A673 (cell line): ENCODE data around the gene UXT. TPM values are rescaled to one million over a fixed set of nuclear protein-coding genes. Genes with fewer than 3 reads are reported as not detected.
"Not testable (repeated sequence)": the region's sequence is repeated elsewhere in the genome, so short reads cannot be mapped to it uniquely, and the experiment has no call there.

Experiments used
- BruUV-seq: library from RNA; stranded (reverse); fragments of 400-500 nt; replicated peaks from 2 replicates; lab custom pipeline; 2021; lab: Mats Ljungman, UMichigan
- CTCF ChIA-PET: fragments of 300-600 bp; sonication (Branson Sonifier 250); formaldehyde crosslinking; loops from one replicate; lab custom pipeline; 2022; ENCODE audit warnings: antibody characterized with exemption; lab: Charles Lee
- POLR2A ChIA-PET: fragments of 300-600 bp; sonication (Branson Sonifier 250); formaldehyde crosslinking; loops from one replicate; lab custom pipeline; 2022; ENCODE audit warnings: antibody characterized with exemption; ENCODE audit not compliant: low non-redundant PET; lab: Charles Lee
- DNase-seq: peaks from one replicate; pipeline ENCODE4 v3.0.0-alpha.2; 2015; ENCODE audit warnings: low spot score
- H3K27ac ChIP-seq: fragments of 200-600 bp; sonication (generic); 2 replicates; pipeline ENCODE4 v1.5.1; 2016; ENCODE audit warnings: mixed run types, low read depth, mild to moderate bottlenecking, mixed read lengths, antibody characterized with exemption, low read length; ENCODE audit not compliant: poor library complexity, severe bottlenecking
- H3K27me3 ChIP-seq: fragments of 200-600 bp; sonication (generic); replicated peaks from 2 replicates; pipeline ENCODE4 v1.6.1; 2017; ENCODE audit warnings: mixed run types, low read depth, mild to moderate bottlenecking, mixed read lengths, antibody characterized with exemption, low read length; ENCODE audit not compliant: insufficient read depth, poor library complexity
- H3K36me3 ChIP-seq: fragments of 200-600 bp; sonication (generic); 2 replicates; pipeline ENCODE4 v1.6.1; 2016; ENCODE audit warnings: mixed run types, mild to moderate bottlenecking, mixed read lengths, antibody characterized with exemption, low read length; ENCODE audit not compliant: insufficient read depth, poor library complexity, severe bottlenecking
- H3K4me1 ChIP-seq: fragments of 200-600 bp; sonication (generic); 2 replicates; pipeline ENCODE4 v1.6.1; 2017; ENCODE audit warnings: mixed run types, mild to moderate bottlenecking, mixed read lengths, antibody characterized with exemption, low read length; ENCODE audit not compliant: insufficient read depth, poor library complexity, severe bottlenecking
- H3K4me3 ChIP-seq: fragments of 200-600 bp; sonication (generic); 2 replicates; pipeline ENCODE4 v1.5.1; 2016; ENCODE audit warnings: low read depth, mixed run types, mild to moderate bottlenecking, mixed read lengths, low read length; ENCODE audit not compliant: poor library complexity, severe bottlenecking
- H3K9me3 ChIP-seq: fragments of 200-600 bp; sonication (generic); 2 replicates; pipeline ENCODE4 v1.6.1; 2016; ENCODE audit warnings: mixed run types, low read depth, mild to moderate bottlenecking, mixed read lengths, antibody characterized with exemption, low read length; ENCODE audit not compliant: poor library complexity, severe bottlenecking
- EZH2 ChIP-seq: fragments of 200-600 bp; sonication (generic); IDR thresholded peaks from 2 replicates; pipeline ENCODE4 v1.6.1; 2017; ENCODE audit warnings: borderline replicate concordance, low read depth, mild to moderate bottlenecking, mixed read lengths, antibody characterized with exemption, low read length; ENCODE audit not compliant: poor library complexity, severe bottlenecking
- intact Hi-C: fragments of 100-400 bp; cut with micrococcal nuclease; formaldehyde crosslinking; loops from one replicate; pipeline ENCODE4 v1.10.0; 2022; ENCODE audit not compliant: unreplicated experiment
- total RNA-seq: library from RNA; stranded (reverse); gene quantifications from 2 replicates; pipeline ENCODE4 v1.2.3, GENCODE V29; 2021
- TF ChIP-seq, protein P1 (sequence below): fragments of 300-800, 200-600 bp; sonication (generic); conservative IDR thresholded peaks from 2 replicates; pipeline ENCODE4 v1.5.1; 2017; ENCODE audit warnings: low read depth, mild to moderate bottlenecking, antibody characterized with exemption, low read length, moderate library complexity, mixed read lengths

The UXT gene
- total RNA-seq, 1 experiment from 2014 or later, result 110 TPM

DNA sequence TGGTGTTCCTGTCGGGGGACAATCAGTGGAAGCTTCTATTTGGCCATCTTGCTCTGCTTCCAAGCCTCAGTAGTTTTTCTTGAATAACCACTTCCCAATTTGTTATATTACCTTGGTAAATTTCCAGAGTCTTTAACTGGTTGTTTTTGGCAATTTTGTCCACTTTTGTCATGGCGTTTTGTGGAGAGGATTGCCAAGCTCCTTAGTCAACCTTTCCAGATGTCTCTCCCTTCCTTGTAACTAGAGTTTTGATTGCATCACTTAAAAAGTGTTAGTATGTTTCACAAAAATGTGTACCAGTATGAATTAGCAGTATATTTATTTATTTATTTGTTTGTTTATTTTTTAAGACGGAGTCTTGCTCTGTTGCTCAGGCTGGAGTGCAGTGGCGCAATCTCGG is 15.8 kb upstream of the UXT start:
- CTCF ChIA-PET, result no interaction called here
- H3K4me1 ChIP-seq, result no peaks in the 10 kb centered on the region
- no peaks in the 10 kb centered on the region for H3K27me3 ChIP-seq
- no peaks in the 10 kb centered on the region for H3K9me3 ChIP-seq
- no peak overlapping the region for H3K27ac ChIP-seq
- intact Hi-C loops, result no loop called here
- BruUV-seq, result no TSS peak
- POLR2A ChIA-PET, result no interaction called here
- H3K36me3 ChIP-seq, result no peaks in the 10 kb centered on the region
- TF ChIP-seq, protein P1, sequence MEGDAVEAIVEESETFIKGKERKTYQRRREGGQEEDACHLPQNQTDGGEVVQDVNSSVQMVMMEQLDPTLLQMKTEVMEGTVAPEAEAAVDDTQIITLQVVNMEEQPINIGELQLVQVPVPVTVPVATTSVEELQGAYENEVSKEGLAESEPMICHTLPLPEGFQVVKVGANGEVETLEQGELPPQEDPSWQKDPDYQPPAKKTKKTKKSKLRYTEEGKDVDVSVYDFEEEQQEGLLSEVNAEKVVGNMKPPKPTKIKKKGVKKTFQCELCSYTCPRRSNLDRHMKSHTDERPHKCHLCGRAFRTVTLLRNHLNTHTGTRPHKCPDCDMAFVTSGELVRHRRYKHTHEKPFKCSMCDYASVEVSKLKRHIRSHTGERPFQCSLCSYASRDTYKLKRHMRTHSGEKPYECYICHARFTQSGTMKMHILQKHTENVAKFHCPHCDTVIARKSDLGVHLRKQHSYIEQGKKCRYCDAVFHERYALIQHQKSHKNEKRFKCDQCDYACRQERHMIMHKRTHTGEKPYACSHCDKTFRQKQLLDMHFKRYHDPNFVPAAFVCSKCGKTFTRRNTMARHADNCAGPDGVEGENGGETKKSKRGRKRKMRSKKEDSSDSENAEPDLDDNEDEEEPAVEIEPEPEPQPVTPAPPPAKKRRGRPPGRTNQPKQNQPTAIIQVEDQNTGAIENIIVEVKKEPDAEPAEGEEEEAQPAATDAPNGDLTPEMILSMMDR, result no peak
- TF ChIP-seq EZH2, result no peak
- H3K4me3 ChIP-seq, result no peak overlapping the region
- DNase-seq, result no peak

DNA sequence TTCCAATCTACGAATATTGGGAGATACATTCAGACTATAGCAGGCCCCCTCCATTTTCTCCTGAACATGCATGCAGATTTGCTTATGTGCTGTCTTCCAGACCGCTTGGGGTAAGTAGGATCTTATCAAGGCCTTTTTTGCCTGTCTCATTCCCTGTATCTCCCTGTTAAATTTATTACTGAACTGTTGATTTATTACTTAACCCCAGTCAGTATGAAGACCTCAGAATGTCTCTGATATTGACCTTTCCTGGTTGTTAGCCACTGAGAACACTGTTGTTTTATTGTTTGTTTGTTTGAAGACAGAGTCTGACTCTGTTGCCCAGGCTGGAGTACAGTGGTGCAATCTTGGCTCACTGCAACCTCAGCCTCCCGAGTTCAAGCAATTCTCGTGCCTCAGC is 6.8 kb upstream of the UXT start:
- BruUV-seq, H3K4me1 ChIP-seq, H3K9me3 ChIP-seq, CTCF ChIA-PET, H3K36me3 ChIP-seq, DNase-seq, H3K4me3 ChIP-seq, POLR2A ChIA-PET, H3K27ac ChIP-seq, H3K27me3 ChIP-seq, intact Hi-C loops: not testable (repeated sequence)

DNA sequence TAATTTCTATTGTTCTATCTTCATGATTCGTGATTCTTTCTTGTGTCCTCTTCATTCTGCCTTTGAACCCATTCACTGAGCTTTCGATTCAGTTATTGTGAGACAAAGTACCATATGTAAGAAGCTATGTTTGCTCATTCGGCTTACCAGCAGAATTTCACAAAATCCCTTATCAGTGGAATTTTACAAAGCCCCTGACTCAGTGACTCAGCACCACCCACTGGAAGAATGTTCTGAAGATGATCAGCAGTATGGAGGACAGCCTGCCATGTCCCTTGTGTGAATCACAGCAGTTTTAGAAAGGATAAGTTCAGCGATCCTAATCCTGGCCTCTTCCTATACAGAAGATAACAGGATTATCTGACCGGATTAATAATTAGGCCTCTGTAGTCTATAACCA is 5.8 kb upstream of the UXT start:
- BruUV-seq, result no TSS peak
- TF ChIP-seq EZH2, result no peak
- TF ChIP-seq, protein P1, result no peak
- H3K27ac ChIP-seq, result no peak overlapping the region
- ChIA-PET CTCF (no interaction called here), POLR2A (no interaction called here)
- no peak for DNase-seq
- H3K27me3 ChIP-seq, result no peaks in the 10 kb centered on the region
- H3K4me3 ChIP-seq, result no peak overlapping the region
- peaks cover 1% of the 10 kb centered on the region for H3K4me1 ChIP-seq
- intact Hi-C loops, result no loop called here
- H3K36me3 ChIP-seq, result no peaks in the 10 kb centered on the region
- H3K9me3 ChIP-seq, result no peaks in the 10 kb centered on the region

DNA sequence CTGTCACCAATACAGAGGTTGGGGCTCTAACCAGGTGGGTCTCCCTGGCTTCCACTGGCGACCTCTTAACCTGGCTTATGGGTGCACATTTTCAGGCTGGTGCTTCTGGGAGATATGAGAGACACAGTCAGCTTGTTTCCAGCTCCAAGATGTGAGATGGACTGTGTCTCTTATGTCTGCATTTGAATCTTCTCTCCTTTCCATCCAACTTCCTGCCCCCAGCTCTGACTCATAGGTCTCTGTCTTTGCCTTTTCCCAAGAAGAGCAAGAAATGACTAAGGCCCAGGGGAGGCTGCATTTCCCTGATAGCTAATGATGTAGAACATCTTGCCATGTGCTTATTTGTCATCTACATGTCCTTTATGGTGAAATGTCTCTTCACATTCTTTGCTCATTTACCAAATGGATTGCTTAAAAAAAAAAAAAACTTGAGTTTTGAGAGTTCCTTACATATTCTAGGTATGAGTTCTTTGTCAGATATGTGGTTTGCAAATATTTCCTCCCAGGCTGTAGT is 3.2 kb upstream of the UXT start:
- CTCF ChIA-PET, result no interaction called here
- Histone ChIP-seq H3K4me1 (peaks cover 4% of the 10 kb centered on the region), H3K36me3 (peaks cover 3% of the 10 kb centered on the region), H3K9me3 (no peaks in the 10 kb centered on the region), H3K27me3 (no peaks in the 10 kb centered on the region), H3K27ac (no peak overlapping the region), H3K4me3 (no peak overlapping the region)
- no TSS peak for BruUV-seq
- intact Hi-C loops, result no loop called here
- POLR2A ChIA-PET, result no interaction called here
- DNase-seq, result peak; percentile 66
- TF ChIP-seq EZH2, result no peak
- TF ChIP-seq, protein P1, result no peak
